ENCODE measurements around the gene SKI. TPM values are rescaled to one million over a fixed set of nuclear protein-coding genes. Genes with fewer than 3 reads are reported as not detected.

Gene SKI
- total RNA-seq, 1 experiment from 2014 or later: 89.5 TPM

DNA sequence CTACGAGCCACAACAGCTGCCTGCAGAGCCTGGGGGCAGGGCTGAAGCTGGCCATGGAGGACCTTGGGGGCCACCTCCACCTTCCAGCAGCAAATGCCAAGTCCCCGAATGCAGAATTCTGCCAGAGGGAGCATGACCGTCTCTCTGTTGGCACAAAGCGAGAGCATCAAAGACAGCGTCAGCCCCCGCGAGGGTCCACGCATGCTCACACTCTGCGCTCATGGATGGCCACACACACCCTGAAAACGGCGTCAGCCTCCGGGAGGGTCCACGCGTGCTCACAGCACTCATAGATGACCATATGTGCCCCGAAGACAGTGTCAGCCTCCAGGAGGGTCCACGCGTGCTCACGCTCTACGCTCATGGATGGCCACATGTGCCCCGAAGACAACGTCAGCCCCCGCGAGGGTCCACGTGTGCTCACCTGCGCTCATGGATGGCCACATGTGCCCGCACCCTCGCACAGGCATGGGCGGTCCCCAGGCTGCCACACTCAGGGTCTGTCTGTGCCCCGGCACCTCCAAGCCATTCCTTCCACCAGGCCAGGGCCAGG, 116.7 kb downstream of the SKI start:
- Histone ChIP-seq H2BK15ac (ENCODE audit: low read depth, low read length) (no peak overlapping the region), H3K4me2 (ENCODE audit: insufficient read depth, insufficient read length, low read length) (no peak overlapping the region), H3K4ac (ENCODE audit: low read depth, low read length) (no peak overlapping the region), H3K27me3 (ENCODE audit: insufficient read depth, low read length) (no peaks in the 10 kb centered on the region), H3K23ac (ENCODE audit: insufficient read length, low read depth, low read length) (no peak overlapping the region), H4K5ac (ENCODE audit: insufficient read length, low read depth, low read length) (no peak overlapping the region), H2AFZ (ENCODE audit: low read length) (no peak overlapping the region), H3K4me1 (ENCODE audit: insufficient read depth, low read length) (no peaks in the 10 kb centered on the region), H4K8ac (replicated peaks; ENCODE audit: insufficient read length, low read depth, low read length) (no peak overlapping the region), H3K9ac (ENCODE audit: extremely low read depth, insufficient read length, low read length) (no peak overlapping the region), H3K18ac (ENCODE audit: insufficient read length, low read depth, low read length) (no peak overlapping the region), H3K9me3 (ENCODE audit: control insufficient read depth, low read depth, low read length) (no peaks in the 10 kb centered on the region), H4K91ac (ENCODE audit: insufficient read length, low read depth, low read length) (no peak overlapping the region), H3K14ac (ENCODE audit: insufficient read depth, low read length) (no peak overlapping the region), H4K20me1 (ENCODE audit: control insufficient read depth, insufficient read depth, insufficient read length) (no peaks in the 10 kb centered on the region), H2BK120ac (ENCODE audit: low read depth, low read length, poor library complexity, severe bottlenecking) (no peak overlapping the region), H2AK5ac (ENCODE audit: insufficient read length, low read length) (no peak overlapping the region), H3T11ph (ENCODE audit: low read length) (no peak overlapping the region), H3K56ac (ENCODE audit: insufficient read length, low read depth, low read length) (no peak overlapping the region), H3K23me2 (ENCODE audit: insufficient read length, low read depth, low read length, poor library complexity, severe bottlenecking) (no peaks in the 10 kb centered on the region), H2BK5ac (ENCODE audit: insufficient read length, low read length) (no peak overlapping the region), H2BK20ac (ENCODE audit: low read depth, low read length, poor library complexity, severe bottlenecking) (no peak overlapping the region), H3K27ac (ENCODE audit: insufficient read length, low read depth, low read length) (no peak overlapping the region), H3K79me2 (ENCODE audit: insufficient read depth, low read length) (no peaks in the 10 kb centered on the region), H3K79me1 (ENCODE audit: insufficient read depth, low read depth, low read length, poor library complexity, severe bottlenecking) (no peaks in the 10 kb centered on the region), H2BK12ac (ENCODE audit: insufficient read length, low read depth, low read length) (no peak overlapping the region)
- H3K4me1 Mint-ChIP-seq: peaks cover 0 to 9% of the 10 kb centered on the region in 2 experiments; a peak in 1 of 4 replicates
- no CpG with 5 or more reads among the region's 29 CpGs for WGBS (ENCODE audit: extremely low coverage, insufficient read length, low lambda C conversion rate)
- no peak overlapping the region for H3K4me3 Mint-ChIP-seq
- 0 out of 7 replicates have a peak overlapping the region, but pooled peaks of 1 of the 3 experiments have one; percentile 11 for H3K27ac Mint-ChIP-seq
- TF ChIP-seq, protein P1, sequence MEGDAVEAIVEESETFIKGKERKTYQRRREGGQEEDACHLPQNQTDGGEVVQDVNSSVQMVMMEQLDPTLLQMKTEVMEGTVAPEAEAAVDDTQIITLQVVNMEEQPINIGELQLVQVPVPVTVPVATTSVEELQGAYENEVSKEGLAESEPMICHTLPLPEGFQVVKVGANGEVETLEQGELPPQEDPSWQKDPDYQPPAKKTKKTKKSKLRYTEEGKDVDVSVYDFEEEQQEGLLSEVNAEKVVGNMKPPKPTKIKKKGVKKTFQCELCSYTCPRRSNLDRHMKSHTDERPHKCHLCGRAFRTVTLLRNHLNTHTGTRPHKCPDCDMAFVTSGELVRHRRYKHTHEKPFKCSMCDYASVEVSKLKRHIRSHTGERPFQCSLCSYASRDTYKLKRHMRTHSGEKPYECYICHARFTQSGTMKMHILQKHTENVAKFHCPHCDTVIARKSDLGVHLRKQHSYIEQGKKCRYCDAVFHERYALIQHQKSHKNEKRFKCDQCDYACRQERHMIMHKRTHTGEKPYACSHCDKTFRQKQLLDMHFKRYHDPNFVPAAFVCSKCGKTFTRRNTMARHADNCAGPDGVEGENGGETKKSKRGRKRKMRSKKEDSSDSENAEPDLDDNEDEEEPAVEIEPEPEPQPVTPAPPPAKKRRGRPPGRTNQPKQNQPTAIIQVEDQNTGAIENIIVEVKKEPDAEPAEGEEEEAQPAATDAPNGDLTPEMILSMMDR (conservative IDR thresholded peaks at IDR 0.05): no peak
- no peak for DNase-seq
- no peaks in the 10 kb centered on the region for H3K9me3 Mint-ChIP-seq
- H3K27me3 Mint-ChIP-seq (ENCODE audit: low read depth): no peaks in the 10 kb centered on the region
- no peaks in the 10 kb centered on the region for H3K36me3 Mint-ChIP-seq (ENCODE audit: insufficient read depth in 1 of 3, low read depth in 3 of 3)
